H1 (cell line): ENCODE results near the gene CMC1. TPM values are rescaled to one million over a fixed set of nuclear protein-coding genes. Genes with fewer than 3 reads are reported as not detected.

Experiments used
- BRCA1 ChIP-seq: IDR thresholded peaks from 2 replicates; pipeline ENCODE4 v1.6.1; 2012; ENCODE audit warnings: low read depth, low read length, improper control_type of control experiment
- CHD7 ChIP-seq: fragments of 300-600 bp; sonication (generic); IDR thresholded peaks from 2 replicates; pipeline ENCODE4 v1.7.1; 2012; ENCODE audit warnings: low read length, moderate library complexity, mild to moderate bottlenecking, inconsistent platforms; ENCODE audit not compliant: insufficient replicate concordance
- CTCF ChIP-seq, 3 experiments: IDR thresholded peaks; 1 replicate in 2 of 3; 2 replicates in 1 of 3; pipeline versions ENCODE4 v1.5.1 to v1.6.1; 2011; ENCODE audit warnings: low read length in 3 of 3, mild to moderate bottlenecking in 3 of 3, inconsistent platforms in 2 of 3, low read depth in 1 of 3, moderate library complexity in 1 of 3; ENCODE audit not compliant: insufficient read depth in 1 of 3; ENCODE audit errors: control extremely low read depth in 1 of 3
- FOSL1 ChIP-seq: IDR thresholded peaks from 2 replicates; pipeline ENCODE4 v1.6.1; 2011; ENCODE audit warnings: mild to moderate bottlenecking, low read depth, low read length, moderate library complexity; ENCODE audit not compliant: insufficient read depth
- GTF2F1 ChIP-seq: IDR thresholded peaks from 2 replicates; pipeline ENCODE4 v1.6.1; 2012; ENCODE audit warnings: low read depth, low read length, improper control_type of control experiment, borderline replicate concordance
- JUND ChIP-seq: IDR thresholded peaks from 2 replicates; pipeline ENCODE4 v1.6.1; 2011; ENCODE audit warnings: mild to moderate bottlenecking, improper control_type of control experiment, low read length
- NANOG ChIP-seq: IDR thresholded peaks from 2 replicates; pipeline ENCODE4 v1.6.1; 2011; ENCODE audit warnings: low read length, low read depth, mild to moderate bottlenecking, inconsistent platforms; ENCODE audit not compliant: insufficient read depth, poor library complexity, severe bottlenecking
- SIRT6 ChIP-seq: IDR thresholded peaks from one replicate; pipeline ENCODE4 v1.7.1; 2012; ENCODE audit warnings: low read length, inconsistent platforms
- SUZ12 ChIP-seq: fragments of 200-600 bp; sonication (generic); IDR thresholded peaks from 2 replicates; pipeline ENCODE4 v1.6.1; 2012; ENCODE audit warnings: mild to moderate bottlenecking, inconsistent platforms, low read length, moderate library complexity, mixed read lengths
- polyA plus RNA-seq, 7 experiments: library from polyadenylated mRNA; depleted of rRNA in 3 of 7; stranded (reverse) in 5 of 7; unstranded in 2 of 7; fragments of >200 nt in 5 of 7; fragments of 200-250 nt in 2 of 7; gene quantifications; 1 replicate in 5 of 7; 2 replicates in 1 of 7; 4 replicates in 1 of 7; pipeline versions ENCODE4 v1.2.1 to v1.2.3, GENCODE V29; 2011 to 2013; ENCODE audit warnings: missing spikeins in 2 of 7, mixed read lengths in 2 of 7
- total RNA-seq: library from RNA; stranded (reverse); fragmentation: NEBNext Ultra II Directional; extraction: Animal tissue kit (Norgen Biotek cat#: 25700); gene quantifications from 2 replicates; pipeline ENCODE4 v1.2.1, GENCODE V29; 2021

CMC1 gene
- total and polyA plus RNA-seq, 2 of the 8 experiments (the other 6 are each of a cell fraction or from before 2014, with no cell fraction given) = 11.4 to 19.4 TPM

GRCh38 chr3:28224430-28224829 is 17.0 kb upstream of the CMC1 start (continued):
- no peak for TF ChIP-seq CHD7
- TF ChIP-seq JUND = no peak
- TF ChIP-seq NANOG = no peak
- TF ChIP-seq GTF2F1 = no peak
- no peak for TF ChIP-seq CTCF (IDR thresholded peaks at IDR 0.05; ENCODE audit: control extremely low read depth in 1 of 3, insufficient read depth in 1 of 3, low read depth in 1 of 3, low read length in 3 of 3)
- TF ChIP-seq BRCA1 = no peak
- no peak for TF ChIP-seq FOSL1
- no peak for TF ChIP-seq SIRT6
- TF ChIP-seq SUZ12 = no peak
